HG03439 (cell line): ENCODE results near the gene ART3.

Source experiments
- ATAC-seq: cut with Tn5 transposase; IDR thresholded peaks from one replicate; pipeline ENCODE4 v1.9.1; 2021; ENCODE audit warnings: mild to moderate bottlenecking, moderate library complexity; ENCODE audit not compliant: unreplicated experiment

The ART3 gene

GRCh38 chr4:76067652-76068286, 6.7 kb upstream of the ART3 start:
- ATAC-seq, result peak; percentile 77

GRCh38 chr4:76072760-76073159, 1.7 kb upstream of the ART3 start:
- no peak for ATAC-seq

- no peak for ATAC-seq
Observed at GRCh38 chr4:76074993-76075600, 588 bp downstream of the ART3 start.

- ATAC-seq, result no peak
Observed at GRCh38 chr4:76078033-76078613, 3.6 kb downstream of the ART3 start.

GRCh38 chr4:76083386-76083988, 9.0 kb downstream of the ART3 start:
- ATAC-seq, result no peak

GRCh38 chr4:76084542-76084941, 10.0 kb downstream of the ART3 start:
- no peak for ATAC-seq

GRCh38 chr4:76087007-76087769, 12.7 kb downstream of the ART3 start:
- no peak for ATAC-seq

GRCh38 chr4:76088719-76089118, 14.2 kb downstream of the ART3 start:
- no peak for ATAC-seq

- ATAC-seq, result no peak
Observed at GRCh38 chr4:76090241-76090691, 15.8 kb downstream of the ART3 start.

- no peak for ATAC-seq
Observed at GRCh38 chr4:76091052-76091451, 16.5 kb downstream of the ART3 start.

- ATAC-seq, result no peak
Observed at GRCh38 chr4:76095568-76095967, 21.1 kb downstream of the ART3 start.

GRCh38 chr4:76096076-76096475, 21.6 kb downstream of the ART3 start:
- ATAC-seq, result no peak

- ATAC-seq, result no peak
Observed at GRCh38 chr4:76105652-76106051, 31.1 kb downstream of the ART3 start.

- no peak for ATAC-seq
Observed at GRCh38 chr4:76106442-76106841, 31.9 kb downstream of the ART3 start.

- ATAC-seq, result no peak
Observed at GRCh38 chr4:76108467-76109181, 34.1 kb downstream of the ART3 start.

- no peak for ATAC-seq
Observed at GRCh38 chr4:76116821-76117220, 42.3 kb downstream of the ART3 start.

- ATAC-seq, result no peak
Observed at GRCh38 chr4:76117536-76117935, 43.0 kb downstream of the ART3 start.

- ATAC-seq, result no peak
Observed at GRCh38 chr4:76120199-76120598, 45.7 kb downstream of the ART3 start.

GRCh38 chr4:76125816-76126215, 51.3 kb downstream of the ART3 start:
- ATAC-seq, result no peak

- ATAC-seq, result no peak
Observed at GRCh38 chr4:76127754-76128153, 53.2 kb downstream of the ART3 start.

GRCh38 chr4:76141241-76141640, 66.7 kb downstream of the ART3 start:
- no peak for ATAC-seq
